Lung (tissue), 12 donors: ENCODE data around the gene LSAMP. TPM values are rescaled to one million over a fixed set of nuclear protein-coding genes. Genes with fewer than 3 reads are reported as not detected.

Experiments used
- ATAC-seq: fragments of 200-7000 bp; cut with Tn5 transposase; one replicate; pipeline ENCODE4 v1.9.1; 2020; ENCODE audit warnings: moderate number of reproducible peaks; ENCODE audit not compliant: insufficient read depth, low FRiP score
- DNase-seq, 3 donors: peaks; one replicate each; pipeline ENCODE4 v3.0.0-alpha.2; 2013 to 2017
- H3K27ac ChIP-seq, 2 donors: one replicate each; pipeline ENCODE4 v1.5.1; 2013; ENCODE audit warnings: mild to moderate bottlenecking in 2 of 2, moderate library complexity in 2 of 2, control low read depth in 1 of 2, inconsistent platforms in 1 of 2, low read depth in 1 of 2, low read length in 1 of 2
- H3K27me3 ChIP-seq, 3 donors: one replicate each; pipeline ENCODE4 v1.5.1; 2013; ENCODE audit warnings: low read length in 2 of 3; ENCODE audit not compliant: control insufficient read depth in 3 of 3, insufficient read depth in 3 of 3
- H3K36me3 ChIP-seq, 4 donors: one replicate each; pipeline ENCODE4 v1.5.1; 2013; ENCODE audit warnings: low read length in 4 of 4, mild to moderate bottlenecking in 1 of 4, moderate library complexity in 1 of 4; ENCODE audit not compliant: control insufficient read depth in 4 of 4, insufficient read depth in 4 of 4
- H3K4me1 ChIP-seq, 5 donors: one replicate each; pipeline ENCODE4 v1.5.1; 2013; ENCODE audit warnings: low read length in 5 of 5, mild to moderate bottlenecking in 2 of 5, moderate library complexity in 1 of 5; ENCODE audit not compliant: control insufficient read depth in 5 of 5, insufficient read depth in 5 of 5
- H3K4me3 ChIP-seq: one replicate; pipeline ENCODE4 v1.5.1; 2013; ENCODE audit warnings: mild to moderate bottlenecking, control low read depth, moderate library complexity
- H3K9ac ChIP-seq, 2 donors: one replicate each; pipeline ENCODE4 v1.5.1; 2013; ENCODE audit warnings: low read length in 2 of 2, control low read depth in 1 of 2; ENCODE audit not compliant: insufficient read depth in 1 of 2
- H3K9me3 ChIP-seq, 4 donors: one replicate each; pipeline ENCODE4 v1.5.1; 2013; ENCODE audit warnings: low read length in 3 of 4, mild to moderate bottlenecking in 1 of 4, moderate library complexity in 1 of 4; ENCODE audit not compliant: control insufficient read depth in 4 of 4, insufficient read depth in 3 of 4
- CTCF ChIP-seq: IDR thresholded peaks from 2 replicates; pipeline ENCODE4 v1.5.1; 2012; ENCODE audit warnings: mild to moderate bottlenecking; ENCODE audit errors: control extremely low read depth, extremely low read depth
- WGBS, 2 donors: extraction: QIAGEN DNeasy Blood & Tissue Kit; methylation state at CpG; one replicate each; pipeline ENCODE4 v1.1.7; 2013; 5-methylcytosine and 5-hydroxymethylcytosine counted together
- polyA plus RNA-seq, 2 donors: library from polyadenylated mRNA; stranded (reverse); fragments of 200-250 nt; gene quantifications; one replicate each; pipeline ENCODE4 v1.2.1, GENCODE V29; 2013
- total RNA-seq, 2 donors: library from RNA; depleted of rRNA in 1 of 2; stranded (reverse); fragments of >200 nt in 1 of 2; gene quantifications; one replicate each; pipeline ENCODE4 v1.2.1, GENCODE V29; 2014 to 2021
- donor health status: control.
- donor health status: control.
- donor health status: Bipolar disorder and iron deficiency.
- donor health status: healthy.
- donor health status: DM: yes; HTN: yes; CAD: no.

LSAMP gene
- total and polyA plus RNA-seq, 4 donors, result 1.6 to 21.9 (median 9.5) TPM

GRCh38 chr3:116148881-116149851 lies 296.1 kb downstream of the LSAMP start:
- DNase-seq (peak; percentile 51 to 76 (median 74)), ATAC-seq (no peak)
- Histone ChIP-seq H3K9ac (peak overlapping the region in 1 of 2 donors; percentile 42), H3K27ac (peak overlapping the region in 1 of 2 donors; percentile 14), H3K36me3 (no peaks in the 10 kb centered on the region), H3K9me3 (peaks cover 0 to 3% (median 2%) of the 10 kb centered on the region in 4 donors), H3K4me3 (no peak overlapping the region), H3K4me1 (peaks cover 0 to 30% (median 0%) of the 10 kb centered on the region in 5 donors), H3K27me3 (no peaks in the 10 kb centered on the region)
- no peak for TF ChIP-seq CTCF
- WGBS, 2 donors, result 68 to 76% methylated on average over 7 of the region's 7 CpGs

GRCh38 chr3:116145613-116146012 lies 299.7 kb downstream of the LSAMP start:
- H3K36me3 ChIP-seq, result no peaks in the 10 kb centered on the region
- H3K27ac ChIP-seq, result no peak overlapping the region
- ATAC-seq (no peak), DNase-seq (no peak)
- peaks cover 0 to 3% (median 2%) of the 10 kb centered on the region in 4 donors for H3K9me3 ChIP-seq
- no peak overlapping the region for H3K4me3 ChIP-seq
- TF ChIP-seq CTCF, result no peak
- 96 to 100% methylated on average over 1 of the region's 1 CpG for WGBS, 2 donors
- no peaks in the 10 kb centered on the region for H3K27me3 ChIP-seq
- peaks cover 0 to 23% (median 0%) of the 10 kb centered on the region in 5 donors for H3K4me1 ChIP-seq
- H3K9ac ChIP-seq, result no peak overlapping the region

DNA sequence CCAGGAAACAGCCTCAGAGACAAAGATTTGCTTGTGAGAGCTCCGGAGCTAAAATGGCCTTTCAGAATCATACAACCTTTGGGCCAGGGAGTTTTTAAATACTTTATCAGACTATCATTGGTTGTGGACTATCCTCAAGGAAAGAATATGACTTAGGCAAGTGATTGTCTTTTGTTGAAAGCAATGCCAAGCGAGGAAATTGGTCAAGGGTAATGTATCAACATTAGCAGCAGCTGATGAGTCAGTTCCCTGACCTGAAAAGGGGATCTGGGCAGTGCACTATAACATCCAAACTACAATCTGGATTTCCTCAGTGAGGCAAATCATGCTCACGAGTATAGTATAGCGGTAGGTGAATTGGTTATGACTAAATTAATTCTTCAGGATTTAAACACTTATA lies 303.6 kb downstream of the LSAMP start:
- Histone ChIP-seq H3K4me1 (no peaks in the 10 kb centered on the region), H3K9me3 (peaks cover 0 to 3% (median 2%) of the 10 kb centered on the region in 4 donors), H3K36me3 (no peaks in the 10 kb centered on the region), H3K9ac (no peak overlapping the region), H3K27ac (no peak overlapping the region), H3K27me3 (no peaks in the 10 kb centered on the region), H3K4me3 (no peak overlapping the region)
- no peak for DNase-seq
- 77 to 84% methylated on average over 4 of the region's 4 CpGs for WGBS, 2 donors
- no peak for TF ChIP-seq CTCF
- ATAC-seq, result no peak
